GM19463 (cell line): ENCODE data around the gene KRT81.
"Not testable (repeated sequence)": the region's sequence is repeated elsewhere in the genome, so short reads cannot be mapped to it uniquely, and the experiment has no call there.

Source experiments
- ATAC-seq: cut with Tn5 transposase; IDR thresholded peaks from one replicate; pipeline ENCODE4 v1.9.1; 2021; ENCODE audit warnings: mild to moderate bottlenecking, moderate library complexity; ENCODE audit not compliant: unreplicated experiment

Gene KRT81

DNA sequence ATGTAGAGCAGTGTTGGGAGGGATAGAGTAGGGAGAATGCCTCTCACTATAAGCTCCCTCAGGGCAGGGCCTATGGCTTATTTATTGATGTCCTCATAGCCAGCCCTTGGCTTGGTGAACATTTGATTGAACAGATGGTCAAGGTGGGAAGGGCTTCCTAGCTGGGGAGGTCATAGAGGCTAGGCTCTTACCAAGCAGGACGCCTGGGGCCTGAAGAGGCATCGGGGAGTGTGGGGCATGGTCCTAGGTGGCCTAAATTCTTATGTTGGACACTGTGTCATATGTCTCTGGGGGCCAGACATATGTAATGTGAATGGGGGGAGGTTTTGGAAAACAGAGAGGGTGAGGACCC is 34.8 kb downstream of the KRT81 start:
- ATAC-seq: no peak

DNA sequence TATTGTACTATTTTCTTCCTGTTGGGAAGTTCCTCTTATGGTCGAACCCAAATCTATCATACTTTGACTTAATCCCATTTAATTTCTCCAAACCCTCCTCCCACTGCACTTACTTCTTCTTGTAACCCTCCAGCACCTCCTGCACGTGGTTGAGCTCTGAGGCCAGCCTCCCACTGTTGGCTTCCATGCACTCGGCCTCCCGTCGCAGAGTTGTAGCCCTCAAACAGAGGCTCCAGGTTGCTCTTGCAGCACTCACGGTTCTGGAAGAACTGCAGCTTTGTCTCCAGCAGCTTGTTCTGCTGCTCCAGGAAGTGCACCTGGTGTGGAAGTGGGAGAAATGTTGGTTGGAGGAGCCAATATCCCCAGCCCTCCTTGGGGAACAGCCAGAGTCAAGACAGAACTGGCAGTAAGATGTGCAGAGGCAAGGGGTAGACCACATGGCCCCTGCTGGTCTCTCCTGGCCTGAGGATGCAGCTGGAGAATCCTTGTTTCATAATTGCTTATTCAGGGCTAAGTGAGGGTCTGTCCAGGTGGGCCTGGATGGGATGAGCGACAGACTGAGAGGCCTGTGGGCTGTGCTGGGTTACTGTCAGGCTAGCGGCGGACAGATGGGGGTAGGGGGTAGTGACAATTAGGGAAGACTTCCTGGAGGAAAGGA is 35.3 kb downstream of the KRT81 start:
- ATAC-seq: no peak

DNA sequence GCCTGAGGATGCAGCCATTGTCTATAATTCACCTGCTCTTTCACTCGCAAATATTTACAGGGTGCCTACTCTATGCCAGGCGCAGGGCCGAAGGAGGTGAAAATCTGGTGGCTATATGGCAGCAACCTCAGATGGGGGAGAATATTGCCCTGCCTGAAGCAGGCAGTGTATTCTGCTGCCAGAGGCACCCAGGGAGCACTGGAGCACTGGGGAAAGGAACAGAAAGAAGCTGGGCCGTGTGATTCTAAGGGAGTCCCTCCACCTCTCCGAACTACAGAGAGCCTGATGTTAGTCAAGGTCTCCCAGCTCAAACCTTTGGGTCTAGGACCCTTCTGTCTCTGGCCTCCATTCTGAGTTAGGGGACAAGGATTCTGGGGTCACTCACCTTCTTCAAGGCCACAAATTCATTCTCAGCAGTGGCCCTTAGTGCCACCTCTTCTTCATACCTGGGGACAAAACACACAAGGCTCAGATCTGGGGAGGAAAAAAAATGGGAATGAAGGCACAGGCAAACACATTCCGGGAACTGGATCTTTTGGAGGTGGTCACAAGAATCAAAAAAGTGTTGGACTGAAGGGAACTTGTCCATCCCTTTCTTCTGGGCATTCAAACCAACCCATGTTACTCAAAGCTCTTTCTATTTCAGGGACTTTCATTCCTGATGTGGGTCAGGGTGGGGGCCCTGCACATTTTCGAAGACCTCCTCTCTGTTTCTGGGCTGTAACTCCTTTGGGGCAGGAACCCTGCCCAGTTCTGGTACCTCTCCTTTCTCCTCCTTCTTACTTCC is 36.2 kb downstream of the KRT81 start:
- no peak for ATAC-seq

DNA sequence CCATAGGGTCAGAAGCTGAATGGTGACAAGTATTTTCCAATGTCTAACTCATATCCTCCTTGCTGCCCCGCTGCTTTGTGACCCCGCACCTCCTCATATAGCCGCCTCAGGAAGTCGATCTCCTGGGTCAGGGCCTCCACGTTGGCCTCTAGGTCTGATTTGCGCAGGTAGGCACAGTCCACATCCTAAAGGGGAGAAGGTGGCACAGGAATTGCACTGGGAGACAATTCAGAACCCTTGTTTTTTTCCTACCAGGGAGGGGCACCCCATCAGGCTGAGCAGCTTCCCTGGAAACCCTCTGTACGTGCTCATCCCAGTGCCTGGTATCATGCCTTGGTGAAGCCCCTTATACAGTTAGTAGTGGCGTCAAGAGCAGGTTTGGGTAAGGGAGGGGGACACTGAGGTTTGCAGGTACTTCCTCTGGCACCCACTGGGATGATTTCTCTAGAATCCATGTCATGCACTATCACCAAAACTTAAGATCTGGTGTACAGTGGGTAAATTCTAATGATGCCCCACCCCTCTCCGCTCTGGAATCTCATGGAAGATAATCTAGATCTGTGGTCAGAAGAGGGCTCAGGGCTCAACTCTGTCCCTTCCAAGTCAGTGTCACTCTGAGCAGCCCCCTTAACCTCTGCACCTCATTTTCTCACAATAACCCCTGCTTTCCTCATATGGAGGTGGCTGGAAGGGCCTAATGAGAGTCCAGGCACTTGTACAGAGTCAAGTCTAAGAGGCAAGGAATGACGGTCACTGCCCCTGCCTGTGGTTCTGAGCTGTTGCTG is 37.0 kb downstream of the KRT81 start:
- no peak for ATAC-seq

DNA sequence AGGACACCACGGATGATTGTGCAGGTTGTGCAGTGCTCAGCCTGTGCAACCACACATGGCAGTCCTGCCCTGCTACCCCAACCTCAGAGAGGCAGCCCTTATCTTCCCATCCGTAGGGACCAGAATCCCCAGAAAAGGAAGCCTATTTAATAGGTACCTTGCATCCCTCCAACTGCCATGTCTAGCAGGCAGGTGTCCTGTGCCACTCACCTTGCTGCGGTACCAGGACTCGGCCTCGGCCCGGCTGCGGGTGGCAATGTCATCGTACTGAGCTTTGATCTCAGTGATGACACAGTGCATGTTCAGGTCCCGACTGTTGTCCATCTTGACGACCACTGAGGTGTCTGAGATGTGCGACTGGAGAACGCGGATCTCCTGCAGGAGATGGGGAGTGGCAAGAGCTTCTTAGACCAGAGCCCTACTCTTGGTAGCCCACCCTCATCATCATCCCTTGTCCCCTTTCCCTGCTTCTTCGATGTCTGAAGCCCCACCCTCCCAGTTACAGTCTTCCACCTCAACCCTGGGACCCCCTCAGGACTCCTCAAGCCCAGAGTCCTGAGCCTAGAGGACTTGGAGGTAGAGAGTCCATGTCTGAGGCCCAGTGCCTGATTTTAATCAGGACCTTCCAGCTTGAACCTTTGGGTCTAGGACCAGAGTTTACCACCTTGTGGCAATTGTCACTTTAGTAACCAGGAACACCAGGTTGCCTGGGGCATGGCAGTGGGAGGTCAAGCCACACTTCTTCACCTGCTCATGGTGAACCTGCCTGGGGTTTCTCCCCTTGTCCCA is 37.7 kb downstream of the KRT81 start:
- ATAC-seq: no peak

DNA sequence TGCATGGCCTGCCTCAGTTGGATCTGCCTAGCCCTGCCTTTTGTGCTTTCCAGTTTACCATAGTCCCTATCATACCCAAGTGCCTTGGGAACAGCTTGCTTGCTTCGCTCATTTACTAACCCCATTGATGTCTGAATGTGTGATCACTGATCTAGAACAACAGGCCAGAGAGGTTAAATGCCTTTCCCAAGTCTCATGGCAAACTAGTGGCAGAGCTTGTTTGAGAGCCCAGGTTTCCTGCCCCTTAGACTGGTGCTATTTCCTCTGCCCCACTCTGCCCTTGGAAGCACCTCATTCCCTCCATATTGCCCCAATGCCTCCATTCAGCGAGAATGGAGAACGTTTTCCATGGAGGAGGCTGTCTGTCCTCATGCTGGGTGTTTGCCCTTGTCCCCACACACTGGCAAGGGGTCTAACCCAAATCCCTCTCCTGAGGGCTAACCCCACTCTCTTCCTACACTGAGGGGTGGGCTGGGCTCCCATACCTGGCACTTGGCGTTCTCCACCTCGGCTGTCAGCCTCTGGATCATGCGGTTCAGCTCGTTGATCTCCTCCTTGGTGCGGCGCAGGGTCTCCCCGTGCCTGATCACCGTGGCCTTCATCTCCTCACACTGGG is 38.5 kb downstream of the KRT81 start:
- ATAC-seq: no peak

DNA sequence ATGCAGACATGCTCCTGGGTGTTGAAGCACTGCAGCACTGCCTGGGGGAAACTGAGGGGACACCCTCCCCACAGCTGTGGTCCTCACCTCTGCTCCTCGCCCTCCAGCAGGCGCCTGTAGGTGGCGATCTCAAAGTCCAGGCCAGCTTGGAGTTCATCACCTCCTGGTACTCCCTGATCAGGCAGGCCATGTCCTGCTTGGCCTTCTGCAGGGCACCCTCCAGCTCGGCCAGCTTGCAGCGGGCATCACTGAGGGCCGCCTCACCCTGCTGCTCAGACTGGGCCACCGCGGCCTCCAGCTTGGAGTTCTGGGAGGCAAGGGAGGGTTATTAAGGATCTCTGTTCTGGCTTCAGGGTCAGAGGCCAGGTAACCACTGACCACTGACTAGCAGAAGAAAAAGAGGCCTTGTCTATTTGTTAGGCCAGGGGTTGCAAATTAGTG is 39.1 kb downstream of the KRT81 start:
- not testable (repeated sequence) for ATAC-seq

DNA sequence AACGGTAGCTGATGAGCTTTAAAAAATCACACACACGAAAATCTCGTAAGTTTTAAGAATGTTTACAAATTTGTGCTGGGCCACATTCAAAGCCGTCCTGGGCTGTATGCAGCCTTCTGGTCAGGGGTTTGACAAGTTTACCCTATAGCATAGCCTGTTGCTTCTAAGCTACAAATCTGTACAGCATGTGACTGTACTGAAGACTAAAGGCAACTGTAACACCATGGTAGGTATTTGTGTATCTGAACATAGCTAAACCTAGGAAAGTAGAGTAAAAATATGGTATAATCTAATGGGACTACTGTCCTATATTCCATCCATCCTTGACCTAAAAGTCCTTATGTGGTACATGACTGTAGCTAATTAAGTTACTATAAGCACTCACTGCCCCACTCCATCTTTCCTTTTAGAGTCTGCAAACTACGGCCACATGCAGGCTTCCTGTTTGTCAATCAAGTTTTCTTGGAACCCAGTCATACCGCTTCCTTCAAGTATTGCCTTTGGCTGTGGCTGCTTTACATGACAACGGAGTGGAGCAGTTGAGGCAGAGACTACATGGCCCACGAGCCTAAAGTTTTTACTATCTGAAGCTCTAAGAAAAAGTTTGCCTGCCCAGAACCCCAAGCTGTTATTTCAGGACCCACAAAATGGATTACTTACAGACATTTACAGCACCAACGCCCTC is 39.8 kb downstream of the KRT81 start:
- ATAC-seq: no peak

DNA sequence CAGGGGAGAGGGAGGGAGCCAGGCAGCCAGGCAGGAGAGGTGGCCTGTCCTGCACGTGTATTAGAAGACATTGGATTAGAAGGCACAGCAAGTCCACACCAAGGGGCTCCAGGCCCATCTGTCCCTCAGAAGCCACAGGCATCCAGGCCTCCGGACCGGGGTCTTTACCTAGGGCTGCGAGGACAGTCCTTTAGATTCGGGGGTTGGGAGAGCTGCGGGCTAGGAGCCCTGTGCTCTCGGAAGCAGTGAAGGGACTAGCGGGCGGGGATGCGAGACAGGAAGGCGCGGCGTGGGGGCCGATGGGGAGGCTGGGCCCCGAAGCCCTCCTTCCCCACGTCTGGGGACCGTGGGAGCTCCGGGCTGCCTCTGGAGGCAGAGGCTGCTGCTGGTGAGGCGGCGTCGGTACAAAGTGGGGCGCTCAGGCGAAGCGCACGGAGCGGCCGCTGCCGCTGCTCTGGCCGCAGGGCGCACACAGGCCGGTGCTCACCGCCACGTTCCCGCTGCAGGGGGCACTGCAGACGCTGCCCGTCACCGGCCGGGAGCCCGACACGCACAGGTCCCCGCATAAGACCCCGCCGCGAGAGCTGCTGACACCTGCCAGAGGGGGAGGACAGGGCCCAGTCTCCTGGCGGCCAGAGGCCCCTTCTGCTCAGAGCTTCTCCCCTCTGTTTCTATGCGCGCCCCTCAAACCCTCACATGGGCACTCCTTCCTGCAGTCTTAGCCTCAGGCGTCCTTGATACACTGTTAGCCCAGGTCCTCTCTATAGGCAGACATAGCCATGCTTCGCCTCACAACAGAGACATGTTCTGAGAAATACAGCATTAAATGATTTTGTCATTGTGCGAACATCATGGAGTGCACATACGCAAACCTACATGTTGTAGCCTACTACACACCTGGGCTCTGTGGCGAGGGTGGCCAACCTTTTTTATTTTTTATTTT is 41.0 kb downstream of the KRT81 start:
- no peak for ATAC-seq

DNA sequence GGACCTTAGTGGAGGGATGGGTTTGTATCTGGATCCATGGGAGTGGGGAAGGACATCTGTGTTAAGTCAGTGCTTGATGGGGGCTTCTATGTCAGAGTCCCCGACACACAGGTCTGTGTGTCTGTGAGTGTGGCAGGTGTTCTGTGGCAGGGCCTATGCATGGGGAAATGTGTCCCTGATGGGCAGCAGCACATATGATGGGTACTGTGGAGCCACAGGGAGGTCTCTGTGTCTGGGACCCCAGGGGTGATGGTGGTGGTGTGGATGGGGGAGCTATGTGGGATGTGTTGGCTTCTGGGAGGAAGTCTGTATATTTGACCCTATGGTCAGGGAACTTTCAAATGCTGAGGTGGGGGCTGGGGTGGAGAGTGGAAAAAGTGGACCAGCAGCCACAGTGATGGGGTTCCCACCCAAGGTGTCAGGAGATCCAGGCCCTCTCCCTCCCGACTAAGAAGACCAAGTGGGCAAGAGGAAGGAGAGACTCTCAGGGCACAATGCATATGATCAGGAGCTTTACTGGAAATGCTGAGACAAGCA is 41.8 kb downstream of the KRT81 start:
- ATAC-seq: no peak

DNA sequence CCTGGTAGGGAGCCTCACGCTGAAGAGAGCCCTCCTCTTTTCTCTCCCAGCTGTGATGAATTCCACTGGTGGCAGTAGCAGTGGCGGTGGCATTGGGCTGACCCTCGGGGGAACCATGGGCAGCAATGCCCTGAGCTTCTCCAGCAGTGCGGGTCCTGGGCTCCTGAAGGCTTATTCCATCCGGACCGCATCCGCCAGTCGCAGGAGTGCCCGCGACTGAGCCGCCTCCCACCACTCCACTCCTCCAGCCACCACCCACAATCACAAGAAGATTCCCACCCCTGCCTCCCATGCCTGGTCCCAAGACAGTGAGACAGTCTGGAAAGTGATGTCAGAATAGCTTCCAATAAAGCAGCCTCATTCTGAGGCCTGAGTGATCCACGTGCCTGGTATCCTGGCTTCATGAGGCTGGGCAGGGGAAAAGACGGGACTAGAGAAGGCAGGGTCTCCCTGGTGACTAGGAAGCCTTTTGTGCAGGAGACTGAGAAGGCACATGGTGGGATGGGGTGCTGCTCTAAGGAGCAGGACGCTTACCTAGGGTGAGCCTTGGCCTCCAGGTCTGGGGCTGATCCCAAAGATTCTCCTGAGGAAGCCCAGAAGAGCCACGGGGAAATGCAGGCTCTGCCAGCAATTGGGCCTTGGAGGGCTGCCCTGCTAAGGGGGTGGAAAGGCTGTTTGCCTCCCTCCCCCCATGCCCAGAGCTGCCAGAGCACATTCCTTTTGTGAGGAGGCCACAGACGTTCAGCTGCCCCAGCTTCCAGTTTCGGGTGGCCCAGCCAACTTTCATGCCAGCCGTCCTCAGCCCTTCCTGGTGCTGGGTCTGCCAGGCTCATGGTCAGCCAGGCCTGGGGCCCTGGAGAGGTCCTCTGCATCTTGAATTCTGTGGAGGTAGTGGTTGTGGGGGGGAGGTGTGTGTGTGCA is 42.5 kb downstream of the KRT81 start:
- no peak for ATAC-seq

DNA sequence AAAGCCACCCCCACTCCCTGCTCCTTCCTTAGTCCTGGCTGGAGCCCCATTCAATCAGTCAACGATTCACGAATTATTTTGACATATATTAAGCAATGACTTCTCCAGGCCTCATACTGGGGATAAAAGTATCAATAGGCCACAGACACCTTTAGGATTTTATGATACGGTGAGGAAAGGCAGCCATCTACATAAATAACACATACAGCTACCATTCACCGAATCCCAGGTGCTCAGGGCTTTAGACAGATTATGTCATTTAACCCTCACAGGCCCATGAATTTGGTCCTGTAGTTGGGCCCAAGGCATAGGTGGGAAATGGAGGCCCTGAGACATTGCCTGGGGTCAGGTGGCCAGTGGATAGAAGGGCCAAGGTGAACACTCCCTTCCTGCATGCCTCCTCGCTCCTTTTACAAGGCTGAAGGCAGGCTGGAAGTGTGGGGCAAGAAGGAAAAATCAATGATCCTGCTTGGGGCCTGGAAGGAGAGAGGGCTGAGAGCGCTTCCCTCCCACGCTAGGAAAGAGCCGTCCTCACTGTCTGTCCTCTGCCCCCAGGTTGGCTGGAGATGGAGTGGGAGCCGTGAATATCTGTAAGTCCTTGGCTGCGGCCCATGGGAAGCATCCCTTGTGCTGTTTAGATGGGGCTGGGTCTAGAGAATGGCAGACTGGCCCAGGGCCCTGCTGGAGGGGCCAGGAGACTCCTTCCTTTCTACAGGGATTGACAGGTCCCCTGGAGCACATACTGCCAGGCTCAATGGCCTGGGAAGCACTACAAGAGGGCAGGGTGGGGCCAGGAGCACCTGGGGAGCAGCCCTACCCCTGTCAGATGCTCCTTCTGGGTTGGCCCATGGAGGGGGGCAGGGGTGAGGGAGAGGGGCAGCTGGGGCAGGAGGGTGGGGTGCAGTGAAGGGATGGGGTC is 43.5 kb downstream of the KRT81 start:
- no peak for ATAC-seq

DNA sequence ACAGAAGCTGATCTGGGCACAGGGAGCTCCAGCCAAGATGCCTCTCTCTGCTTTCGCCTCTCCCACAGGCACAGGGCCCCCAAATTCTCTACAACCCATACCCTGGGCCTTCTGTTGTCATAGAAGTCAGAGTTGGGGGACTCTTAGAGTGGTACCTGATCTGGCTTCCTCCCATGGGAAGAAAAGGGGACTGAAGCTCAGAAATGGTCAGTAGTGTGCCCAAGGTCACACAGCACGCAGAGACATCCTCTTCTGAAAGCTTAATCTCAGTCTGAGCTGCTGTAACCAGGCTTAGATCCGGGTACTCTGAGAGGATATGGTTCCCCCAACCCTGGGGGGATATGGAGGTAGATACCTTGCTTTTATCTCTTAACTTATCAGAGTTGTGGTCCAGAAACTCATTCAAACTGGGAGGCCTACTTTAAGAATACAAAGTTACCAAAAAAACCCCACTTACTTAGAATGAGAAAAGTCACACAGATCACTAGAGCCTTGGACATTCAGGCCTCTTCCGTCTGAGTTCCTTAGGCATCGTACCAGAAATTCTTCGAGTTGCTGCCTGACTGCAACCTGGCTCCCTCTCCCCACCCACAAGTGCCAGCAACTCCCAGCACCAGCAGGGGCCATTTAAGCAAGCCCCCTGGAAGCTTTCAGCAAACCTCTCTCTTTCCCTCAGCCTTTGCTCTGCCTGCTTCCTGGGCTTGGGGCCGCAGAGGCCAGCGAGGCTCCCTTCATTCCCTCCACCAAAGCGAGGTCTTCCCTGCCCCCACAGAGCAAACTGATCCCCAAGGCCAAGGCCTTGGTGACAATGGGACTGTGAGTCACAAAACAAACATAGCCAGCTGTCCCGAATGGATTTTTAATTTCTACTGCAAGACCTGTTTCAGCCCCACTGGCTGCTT is 44.4 kb downstream of the KRT81 start:
- no peak for ATAC-seq

DNA sequence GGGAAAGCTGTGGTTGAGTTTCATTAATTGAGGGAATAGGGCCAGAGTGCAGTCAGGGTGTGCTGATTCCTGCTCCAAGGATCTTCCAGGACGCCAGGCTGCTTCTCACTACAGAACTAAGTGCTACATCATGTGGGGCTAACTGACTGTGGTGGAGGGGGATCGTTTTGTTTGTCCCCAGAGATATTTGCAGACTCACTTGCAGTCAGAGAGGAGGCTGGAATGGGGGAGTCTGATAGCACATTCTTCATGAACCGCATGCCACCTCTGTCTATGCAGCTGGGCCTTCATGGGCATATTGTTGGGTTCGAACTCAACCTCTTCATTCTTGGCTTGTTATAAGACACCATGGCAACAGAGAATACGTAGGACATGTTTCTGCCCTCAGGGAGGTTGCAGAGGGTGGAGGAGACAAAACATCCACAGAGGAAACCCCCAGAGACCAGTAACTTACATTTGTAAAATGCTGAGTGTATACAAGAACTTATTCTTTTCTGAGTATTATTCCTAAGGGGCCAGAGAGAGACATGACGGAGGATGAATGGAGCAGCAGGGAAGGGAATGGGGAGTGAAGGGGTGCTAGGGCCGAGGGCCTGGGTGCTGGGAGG is 45.3 kb downstream of the KRT81 start:
- ATAC-seq: no peak
